SK-MEL-5 (cell line): ENCODE data around the gene SKAP1. TPM values are rescaled to one million over a fixed set of nuclear protein-coding genes. Genes with fewer than 3 reads are reported as not detected.
"Not testable (repeated sequence)": the region's sequence is repeated elsewhere in the genome, so short reads cannot be mapped to it uniquely, and the experiment has no call there.

Experiments
- DNase-seq: peaks from one replicate; pipeline ENCODE4 v3.0.0-alpha.2; 2016; ENCODE audit warnings: low read depth, low spot score
- in situ Hi-C: cut with HindIII; loops from 2 replicates; pipeline ENCODE4 v1.10.0; 2016; ENCODE audit warnings: low sequenced_read_pairs, high pct_unique_total_duplicates, low pct_unique_long_range_greater_than_20kb
- total RNA-seq: library from RNA; depleted of rRNA; stranded (reverse); fragments of >200 nt; shearing (Covaris generic); gene quantifications from 2 replicates; pipeline ENCODE4 v1.2.3, GENCODE V29; 2014

Gene SKAP1
- total RNA-seq, 1 experiment from 2014 or later = not detected

DNA sequence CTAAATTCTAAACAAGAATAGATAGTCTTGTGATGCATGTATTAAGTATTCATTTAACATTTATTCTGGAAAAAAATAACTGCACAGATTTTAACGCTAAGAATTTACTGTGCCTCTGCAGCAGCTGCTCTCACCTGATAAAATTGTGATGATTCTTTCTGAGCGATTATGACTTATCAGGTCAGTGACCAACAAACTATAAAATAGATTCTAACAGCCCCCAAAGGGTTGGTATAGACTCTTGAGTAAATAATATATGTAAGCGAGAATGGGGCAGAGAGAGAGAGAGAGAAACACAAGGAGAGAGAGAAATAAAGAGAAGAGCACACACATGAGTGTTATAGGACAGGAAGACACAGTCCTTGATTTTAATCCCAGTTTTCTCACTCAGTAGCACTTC is 178.1 kb downstream of the SKAP1 start:
- no peak for DNase-seq
- in situ Hi-C loops = no loop called here

DNA sequence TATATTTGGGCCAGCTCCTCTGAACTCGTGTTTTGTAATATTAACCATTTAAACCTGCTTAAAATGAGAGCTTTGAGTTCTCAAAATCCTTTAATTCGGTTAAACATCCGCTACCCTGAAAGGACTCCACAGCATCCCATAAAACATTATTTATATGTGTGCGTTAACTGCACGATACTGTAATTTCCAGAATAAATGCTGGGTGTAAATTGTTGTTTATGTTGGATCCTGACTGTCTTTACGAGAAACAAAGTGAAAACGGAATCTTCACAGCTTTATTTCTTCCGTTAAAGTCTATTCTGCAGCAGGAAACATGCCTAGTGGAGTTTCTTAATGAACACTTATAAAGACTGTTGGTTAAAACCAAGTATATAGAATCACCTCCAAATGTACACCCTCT is 179.1 kb downstream of the SKAP1 start:
- in situ Hi-C loops = no loop called here
- no peak for DNase-seq

DNA sequence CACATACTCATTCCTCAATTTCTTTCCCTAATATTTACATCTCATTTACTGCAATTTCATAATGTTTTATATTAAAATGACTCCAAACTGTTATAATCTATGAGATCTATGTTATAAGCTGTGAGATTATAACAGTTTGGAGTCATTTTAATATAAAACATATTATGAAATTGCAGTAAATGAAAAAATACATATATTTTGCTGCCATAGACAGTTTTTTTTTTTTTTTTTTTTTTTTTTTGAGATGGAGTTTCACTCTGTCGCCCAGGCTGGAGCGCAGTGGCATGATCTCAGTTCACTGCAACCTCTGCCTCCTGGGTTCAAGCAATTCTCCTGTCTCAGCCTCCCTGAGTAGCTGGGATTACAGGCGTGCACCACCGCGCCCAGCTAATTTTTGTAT is 180.0 kb downstream of the SKAP1 start:
- DNase-seq, in situ Hi-C loops: not testable (repeated sequence)

DNA sequence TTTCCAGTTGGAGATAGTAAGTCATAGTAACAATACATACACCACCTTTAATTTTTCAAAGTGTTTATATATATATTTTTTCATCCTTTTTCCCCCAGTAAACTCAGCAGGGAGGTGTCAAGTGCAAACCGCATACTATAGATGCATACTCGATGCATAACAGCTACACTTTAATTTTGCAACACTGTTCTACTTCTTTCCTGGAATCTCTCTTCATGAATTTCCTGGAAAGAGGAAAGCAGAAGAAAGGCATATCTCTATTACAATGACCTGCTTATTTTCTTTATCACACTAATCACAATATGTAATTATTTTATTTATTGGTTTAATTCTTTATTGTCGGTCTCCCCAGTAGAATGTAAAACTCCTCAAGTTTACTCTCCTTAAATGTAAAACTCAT is 182.4 kb downstream of the SKAP1 start:
- in situ Hi-C loops = no loop called here
- DNase-seq = no peak

- in situ Hi-C loops = no loop called here
- DNase-seq = no peak
Observed at GRCh38 chr17:48247038-48247437, 183.0 kb downstream of the SKAP1 start.

- in situ Hi-C loops = no loop called here
- DNase-seq = no peak
Observed at GRCh38 chr17:48246612-48247011, 183.4 kb downstream of the SKAP1 start.

DNA sequence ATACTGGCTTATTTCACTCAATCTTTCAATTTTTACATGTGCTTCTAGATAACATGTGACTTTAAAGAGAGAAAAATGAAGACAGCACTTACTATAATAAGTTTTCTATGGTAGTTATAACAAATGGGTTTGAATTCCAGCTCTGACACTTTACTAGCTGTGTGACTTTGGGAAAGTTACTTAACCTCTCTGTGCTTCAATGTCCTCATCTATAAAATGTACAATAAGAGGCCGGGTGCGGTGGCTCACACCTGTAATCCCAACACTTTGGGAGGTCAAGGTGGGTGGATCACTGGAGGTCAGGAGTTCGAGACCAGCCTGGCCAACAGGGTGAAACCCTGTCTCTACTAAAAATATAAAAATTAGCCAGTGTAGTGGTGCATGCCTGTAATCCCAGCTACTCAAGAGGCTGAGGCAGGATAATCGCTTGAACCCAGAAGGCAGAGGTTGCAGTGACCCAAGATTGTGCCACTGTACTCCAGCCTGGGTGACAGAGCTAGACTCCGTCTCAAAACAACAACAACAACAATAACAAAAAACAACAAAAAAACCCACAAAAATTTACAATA is 184.5 kb downstream of the SKAP1 start:
- in situ Hi-C loops, DNase-seq: not testable (repeated sequence)

DNA sequence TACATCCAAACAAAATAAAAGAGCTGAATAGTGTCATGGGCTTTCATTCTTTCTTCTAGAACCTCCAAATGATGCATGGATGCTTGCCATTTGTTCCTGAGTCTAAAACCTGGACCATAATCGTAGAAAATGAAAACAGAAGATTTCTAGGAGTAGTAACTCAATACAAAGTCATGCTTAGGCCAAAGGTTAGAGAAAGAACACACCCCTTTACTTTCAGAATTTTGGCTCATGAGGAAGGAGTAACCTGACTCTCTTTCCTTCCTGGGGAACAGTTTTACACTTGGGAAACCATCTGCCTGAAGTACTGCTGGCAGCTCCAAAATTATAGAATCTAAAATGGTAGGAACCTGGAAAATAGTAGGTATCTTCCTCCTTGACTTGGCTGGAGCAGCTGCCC is 185.2 kb downstream of the SKAP1 start:
- DNase-seq = no peak
- in situ Hi-C loops = no loop called here

DNA sequence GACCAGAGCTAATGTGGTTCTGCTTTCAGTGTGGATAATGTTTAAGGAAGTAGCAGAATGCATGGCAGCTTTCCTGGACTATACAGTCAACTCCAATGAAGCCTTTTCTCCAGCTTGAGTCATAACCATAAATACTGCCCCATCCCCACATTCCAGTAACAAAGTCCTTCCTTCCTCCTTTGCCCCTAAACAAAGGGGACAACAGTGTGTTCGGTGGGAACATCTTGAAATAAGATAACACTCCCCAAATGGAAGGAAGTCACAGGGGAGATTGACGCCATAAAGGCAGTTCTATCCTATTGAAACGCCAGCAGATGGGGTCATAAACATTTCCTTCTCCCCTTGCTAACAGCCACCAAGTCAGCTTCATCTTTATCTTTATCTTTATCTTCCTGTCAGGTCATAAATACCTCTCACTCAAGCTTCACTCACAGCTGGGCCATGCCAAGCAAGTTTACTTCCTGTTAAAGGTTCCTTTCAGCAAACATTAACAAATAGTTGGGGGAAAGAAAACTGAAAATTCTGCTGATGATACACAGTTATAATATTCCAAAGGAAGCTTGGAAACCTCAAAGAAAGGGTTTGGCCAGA is 185.8 kb downstream of the SKAP1 start:
- in situ Hi-C loops = no loop called here
- DNase-seq = peak; percentile 83

DNA sequence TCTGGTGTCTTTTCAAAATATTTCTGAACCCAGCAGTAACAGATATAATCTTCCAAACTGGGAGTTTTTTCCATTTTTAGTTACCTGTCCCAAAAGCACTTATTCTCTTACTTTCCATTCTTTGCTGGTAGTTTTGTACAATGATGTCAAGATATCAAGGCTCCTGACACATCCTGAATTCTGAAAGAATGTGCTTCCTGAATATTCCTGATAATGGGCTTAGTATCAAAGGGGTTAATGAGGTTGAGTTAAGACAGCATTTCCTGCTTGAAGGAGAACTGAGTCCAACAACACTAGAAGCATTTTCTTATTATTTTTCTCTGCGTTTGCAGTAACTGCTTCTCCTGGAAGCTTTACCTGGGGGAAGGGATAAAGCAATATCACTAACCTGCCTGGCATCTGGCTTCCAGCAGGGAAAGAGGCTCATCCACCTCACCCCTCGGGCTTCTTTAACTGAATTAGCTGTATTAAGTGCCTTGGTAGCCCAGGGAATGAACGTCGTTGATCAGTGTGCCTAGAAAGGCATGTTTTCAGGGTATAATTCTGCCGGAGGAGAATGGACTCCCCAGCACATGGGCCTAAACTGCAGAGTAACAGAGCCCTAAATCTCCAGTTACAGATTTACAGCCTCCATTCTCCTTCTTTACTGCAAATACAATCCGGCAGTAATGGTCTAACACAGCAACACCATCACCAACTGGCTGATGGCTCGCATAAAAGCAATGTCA is 188.1 kb downstream of the SKAP1 start:
- in situ Hi-C loops = no loop called here
- DNase-seq = no peak

DNA sequence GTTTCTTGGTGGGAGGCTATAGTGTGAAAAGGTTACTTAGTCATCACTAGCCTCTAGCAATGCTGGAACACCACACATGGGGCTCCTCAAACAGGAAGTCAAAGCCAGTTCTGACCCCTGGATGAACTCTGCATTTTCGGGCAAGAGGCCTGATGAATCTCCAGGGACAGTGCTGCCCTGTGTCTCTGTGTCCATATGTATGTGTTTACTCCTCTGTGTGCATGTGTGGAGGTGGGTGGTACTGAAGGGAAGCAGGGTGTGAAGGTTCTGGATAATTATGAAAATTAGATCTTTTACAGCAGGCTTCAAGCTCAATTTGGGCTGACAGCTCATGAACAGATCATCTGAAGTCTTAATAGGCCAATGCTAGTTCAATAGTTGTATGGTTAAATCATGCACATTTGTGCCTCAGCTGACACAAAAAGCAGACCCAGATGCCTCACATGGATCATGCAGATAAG is 188.9 kb downstream of the SKAP1 start:
- in situ Hi-C loops = no loop called here
- DNase-seq = peak; percentile 73

- in situ Hi-C loops = no loop called here
- DNase-seq = no peak
Observed at GRCh38 chr17:48240562-48241130, 189.4 kb downstream of the SKAP1 start.

- in situ Hi-C loops = no loop called here
- DNase-seq = no peak
Observed at GRCh38 chr17:48240122-48240521, 189.9 kb downstream of the SKAP1 start.

DNA sequence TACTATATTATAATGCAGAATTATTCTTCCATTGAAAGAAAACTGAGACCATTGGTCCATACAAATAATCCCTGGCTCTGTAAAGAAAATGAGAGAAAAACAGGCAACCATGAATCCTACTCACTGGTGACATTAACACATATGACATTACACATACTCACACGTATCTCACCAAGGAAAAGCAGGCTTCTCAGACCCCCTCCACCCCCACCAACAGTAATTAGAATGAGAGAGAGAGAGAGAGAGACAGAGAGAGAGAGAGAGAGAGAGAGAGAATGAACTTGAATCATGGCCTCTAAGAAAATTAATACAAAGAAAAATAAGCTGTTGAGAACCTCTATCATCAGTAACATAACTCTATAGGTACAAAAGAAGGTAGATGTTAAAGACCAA is 190.4 kb downstream of the SKAP1 start:
- in situ Hi-C loops = no loop called here
- DNase-seq = no peak

GRCh38 chr17:48238933-48239602 is 190.9 kb downstream of the SKAP1 start:
- in situ Hi-C loops = no loop called here
- DNase-seq = no peak

DNA sequence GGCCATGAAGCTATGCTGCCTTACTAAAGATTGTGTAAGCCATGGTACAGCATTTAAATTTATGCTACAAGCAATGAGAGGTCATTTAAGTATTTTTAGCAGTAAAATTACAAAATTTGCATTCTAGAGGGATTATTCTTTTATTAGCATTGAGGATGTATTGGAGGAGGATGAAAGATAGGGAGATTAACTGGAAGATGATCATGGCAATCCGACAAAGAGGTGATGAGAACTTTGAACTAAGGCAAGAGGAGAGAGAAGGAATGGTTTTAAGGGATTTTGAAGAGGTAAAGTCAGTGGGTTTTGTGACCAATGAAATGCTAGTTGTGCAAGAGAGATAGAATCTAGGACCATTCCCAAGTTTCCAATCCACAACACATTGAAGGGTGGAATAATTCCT is 192.6 kb downstream of the SKAP1 start:
- no peak for DNase-seq
- in situ Hi-C loops = no loop called here

GRCh38 chr17:48236681-48237134 is 193.3 kb downstream of the SKAP1 start:
- DNase-seq = no peak
- in situ Hi-C loops = no loop called here

GRCh38 chr17:48234922-48235321 is 195.1 kb downstream of the SKAP1 start:
- in situ Hi-C loops = no loop called here

More at GRCh38 chr17:48234922-48235321, 195.1 kb downstream of the SKAP1 start:
- DNase-seq = no peak
